Stomach (tissue), 9 donors: Measurements from ENCODE around the gene SPDYC. TPM values are rescaled to one million over a fixed set of nuclear protein-coding genes. Genes with fewer than 3 reads are reported as not detected.

Experiments used
- DNase-seq, 2 donors: peaks; one replicate each; pipeline versions ENCODE4 v3.0.0 to v3.0.0-alpha.2; 2013 to 2019
- H3K27ac ChIP-seq, 5 donors: fragments of 200-600 bp in 4 of 5; sonication (generic) in 4 of 5; one replicate each; pipeline ENCODE4 v1.5.1; 2013 to 2019; ENCODE audit warnings: mild to moderate bottlenecking in 1 of 5, moderate library complexity in 1 of 5
- H3K27me3 ChIP-seq, 3 donors: fragments of 200-600 bp; sonication (generic); one replicate each; pipeline ENCODE4 v1.5.1; 2017 to 2019; ENCODE audit warnings: mixed run types in 1 of 3
- H3K36me3 ChIP-seq, 4 donors: fragments of 200-600 bp; sonication (generic); 1 replicate in 3 of 4; 2 replicates in 1 of 4; pipeline ENCODE4 v1.5.1; 2016 to 2019
- H3K4me1 ChIP-seq, 4 donors: fragments of 200-600 bp; sonication (generic); one replicate each; pipeline ENCODE4 v1.5.1; 2016 to 2019
- H3K4me3 ChIP-seq, 4 donors: fragments of 200-600 bp; sonication (generic) in 3 of 4; one replicate each; pipeline ENCODE4 v1.5.1; 2016 to 2019; ENCODE audit warnings: mild to moderate bottlenecking in 1 of 4
- H3K9me3 ChIP-seq, 4 donors: fragments of 200-600 bp; sonication (generic); one replicate each; pipeline ENCODE4 v1.5.1; 2016 to 2019
- EP300 ChIP-seq: sonication (generic); formaldehyde crosslinking; IDR thresholded peaks from one replicate; pipeline ENCODE4 v1.6.1; 2017; ENCODE audit warnings: antibody characterized with exemption
- POLR2A ChIP-seq, 4 donors: fragments of 450-650 bp; IDR thresholded peaks; one replicate each; pipeline ENCODE4 v1.6.1; 2016; ENCODE audit warnings: antibody characterized with exemption in 4 of 4, control low read depth in 2 of 4, mild to moderate bottlenecking in 1 of 4, moderate library complexity in 1 of 4
- POLR2AphosphoS5 ChIP-seq, 3 donors: sonication (generic); formaldehyde crosslinking; IDR thresholded peaks; one replicate each; pipeline ENCODE4 v1.6.1; 2016; ENCODE audit warnings: antibody characterized with exemption in 3 of 3
- WGBS, 5 donors: extraction: QIAGEN DNeasy Blood & Tissue Kit in 3 of 5; methylation state at CpG; one replicate each; pipeline versions ENCODE4 v1.1.5 to v1.1.7; 2013 to 2018; 5-methylcytosine and 5-hydroxymethylcytosine counted together
- intact Hi-C: fragments of 100-400 bp; cut with DNase I; formaldehyde crosslinking; loops from one replicate; pipeline ENCODE4 v1.15.1; 2023; ENCODE audit warnings: low total_unique reads
- polyA plus RNA-seq, 3 donors: library from polyadenylated mRNA; stranded (reverse); fragments of 200-250 nt; gene quantifications; one replicate each; pipeline ENCODE4 v1.2.3, GENCODE V29; 2013
- total RNA-seq, 5 donors: library from RNA; depleted of rRNA; stranded (reverse); fragments of >200 nt; gene quantifications; one replicate each; pipeline versions ENCODE4 v1.1.0 to v1.2.3, GENCODE V29; 2014 to 2016
- TF ChIP-seq, protein P1 (sequence below), 7 experiments: fragments of 450-650 bp in 4 of 7; fragments of 200-600 bp in 3 of 7; sonication (generic) in 3 of 7; IDR thresholded peaks; one replicate each; pipeline ENCODE4 v1.5.1; 2016 to 2019; ENCODE audit warnings: antibody characterized with exemption in 7 of 7, control low read depth in 2 of 7, mild to moderate bottlenecking in 1 of 7
- donor health status: healthy with polysubstance abuse.
- donor health status: Bipolar disorder and iron deficiency.
- donor health status: healthy.

Gene SPDYC
- total and polyA plus RNA-seq, 8 donors: not detected

DNA sequence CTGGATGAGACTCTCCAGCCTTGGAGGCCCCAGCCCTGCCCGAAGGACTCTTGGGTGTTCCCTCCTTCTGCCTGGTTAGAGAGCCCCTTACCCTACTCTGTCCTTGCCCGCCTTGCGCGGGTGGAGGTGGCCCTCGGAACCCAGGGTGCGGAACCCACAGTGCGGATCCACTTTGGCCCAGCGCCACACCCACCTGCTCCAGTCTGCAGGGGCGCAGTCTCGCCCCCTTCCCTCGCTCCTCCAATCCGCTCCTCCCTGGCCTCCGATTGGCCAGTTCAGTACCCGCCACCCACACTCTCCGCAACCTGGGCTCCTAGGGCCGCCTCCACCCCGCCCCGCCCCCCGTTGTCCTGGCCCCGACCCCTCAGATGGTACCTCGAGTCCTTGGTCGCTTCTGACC lies 14.1 kb downstream of the SPDYC start:
- intact Hi-C loops: no loop called here
- no peaks in the 10 kb centered on the region for H3K9me3 ChIP-seq
- H3K27me3 ChIP-seq: no peaks in the 10 kb centered on the region
- H3K27ac ChIP-seq: peak overlapping the region in 1 of 5 donors; percentile 94
- WGBS, 5 donors: 75 to 83% (median 81%) methylated on average over 22 of the region's 22 CpGs
- H3K4me3 ChIP-seq: peak overlapping the region in 1 of 4 donors; percentile 74
- DNase-seq: peak; percentile 24 to 32
- peaks cover 23 to 63% (median 36%) of the 10 kb centered on the region in 4 donors for H3K4me1 ChIP-seq
- TF ChIP-seq EP300 (no peak), POLR2A (IDR thresholded peaks at IDR 0.05) (no peak), POLR2AphosphoS5 (IDR thresholded peaks at IDR 0.05) (no peak)
- TF ChIP-seq, protein P1, sequence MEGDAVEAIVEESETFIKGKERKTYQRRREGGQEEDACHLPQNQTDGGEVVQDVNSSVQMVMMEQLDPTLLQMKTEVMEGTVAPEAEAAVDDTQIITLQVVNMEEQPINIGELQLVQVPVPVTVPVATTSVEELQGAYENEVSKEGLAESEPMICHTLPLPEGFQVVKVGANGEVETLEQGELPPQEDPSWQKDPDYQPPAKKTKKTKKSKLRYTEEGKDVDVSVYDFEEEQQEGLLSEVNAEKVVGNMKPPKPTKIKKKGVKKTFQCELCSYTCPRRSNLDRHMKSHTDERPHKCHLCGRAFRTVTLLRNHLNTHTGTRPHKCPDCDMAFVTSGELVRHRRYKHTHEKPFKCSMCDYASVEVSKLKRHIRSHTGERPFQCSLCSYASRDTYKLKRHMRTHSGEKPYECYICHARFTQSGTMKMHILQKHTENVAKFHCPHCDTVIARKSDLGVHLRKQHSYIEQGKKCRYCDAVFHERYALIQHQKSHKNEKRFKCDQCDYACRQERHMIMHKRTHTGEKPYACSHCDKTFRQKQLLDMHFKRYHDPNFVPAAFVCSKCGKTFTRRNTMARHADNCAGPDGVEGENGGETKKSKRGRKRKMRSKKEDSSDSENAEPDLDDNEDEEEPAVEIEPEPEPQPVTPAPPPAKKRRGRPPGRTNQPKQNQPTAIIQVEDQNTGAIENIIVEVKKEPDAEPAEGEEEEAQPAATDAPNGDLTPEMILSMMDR (IDR thresholded peaks at IDR 0.05): no peak
- H3K36me3 ChIP-seq: peaks cover 31 to 54% (median 50%) of the 10 kb centered on the region in 4 donors

DNA sequence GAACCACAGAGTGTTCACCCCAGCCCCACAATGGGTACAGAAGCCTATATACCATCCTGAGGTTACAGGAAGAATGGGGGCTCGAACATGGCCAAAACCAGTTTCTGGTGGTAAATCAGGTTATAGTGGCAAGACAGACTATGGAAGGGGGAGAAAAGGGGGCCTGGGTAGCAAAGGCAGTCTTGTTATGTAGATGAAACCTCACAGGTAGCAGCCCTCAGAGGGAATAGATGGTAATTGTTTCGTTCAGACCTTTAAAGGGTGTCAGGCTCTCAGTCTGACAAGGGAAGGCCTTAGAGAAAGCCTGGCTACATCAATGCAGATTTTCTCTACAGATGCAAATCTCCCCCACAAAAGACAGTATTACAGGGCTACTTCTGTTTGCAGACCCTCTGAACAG lies 15.1 kb downstream of the SPDYC start:
- intact Hi-C loops: no loop called here
- peaks cover 23 to 56% (median 33%) of the 10 kb centered on the region in 4 donors for H3K4me1 ChIP-seq
- DNase-seq: no peak
- peaks cover 41 to 65% (median 60%) of the 10 kb centered on the region in 4 donors for H3K36me3 ChIP-seq
- H3K9me3 ChIP-seq: no peaks in the 10 kb centered on the region
- 85 to 96% (median 94%) methylated on average over 2 of the region's 2 CpGs for WGBS, 5 donors
- H3K27ac ChIP-seq: no peak overlapping the region
- no peak overlapping the region for H3K4me3 ChIP-seq
- TF ChIP-seq POLR2A (IDR thresholded peaks at IDR 0.05) (no peak), EP300 (no peak), POLR2AphosphoS5 (IDR thresholded peaks at IDR 0.05) (no peak)
- TF ChIP-seq, protein P1 (IDR thresholded peaks at IDR 0.05): no peak
- no peaks in the 10 kb centered on the region for H3K27me3 ChIP-seq

DNA sequence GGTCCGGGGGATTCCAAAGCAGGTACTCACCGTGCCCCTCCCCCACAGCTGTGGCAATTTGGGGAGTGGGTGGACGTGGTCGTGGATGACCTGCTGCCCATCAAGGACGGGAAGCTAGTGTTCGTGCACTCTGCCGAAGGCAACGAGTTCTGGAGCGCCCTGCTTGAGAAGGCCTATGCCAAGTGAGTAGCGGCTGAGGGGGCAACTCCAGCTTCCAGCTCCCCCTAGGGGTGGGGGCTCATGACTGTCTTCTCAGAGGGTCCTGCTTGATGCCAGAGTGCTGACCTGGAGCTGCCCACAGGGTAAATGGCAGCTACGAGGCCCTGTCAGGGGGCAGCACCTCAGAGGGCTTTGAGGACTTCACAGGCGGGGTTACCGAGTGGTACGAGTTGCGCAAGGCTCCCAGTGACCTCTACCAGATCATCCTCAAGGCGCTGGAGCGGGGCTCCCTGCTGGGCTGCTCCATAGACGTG lies 15.9 kb downstream of the SPDYC start:
- Histone ChIP-seq H3K4me3 (no peak overlapping the region), H3K27ac (no peak overlapping the region), H3K4me1 (peaks cover 18 to 48% (median 27%) of the 10 kb centered on the region in 4 donors), H3K36me3 (peaks cover 48 to 72% (median 67%) of the 10 kb centered on the region in 4 donors), H3K27me3 (no peaks in the 10 kb centered on the region), H3K9me3 (no peaks in the 10 kb centered on the region)
- TF ChIP-seq, protein P1 (IDR thresholded peaks at IDR 0.05): no peak
- TF ChIP-seq EP300: no peak
- no peak for TF ChIP-seq POLR2AphosphoS5 (IDR thresholded peaks at IDR 0.05)
- TF ChIP-seq POLR2A (IDR thresholded peaks at IDR 0.05): no peak
- WGBS, 5 donors: 79 to 91% (median 85%) methylated on average over 9 to 18 of the region's 18 CpGs
- DNase-seq: no peak
- intact Hi-C loops: no loop called here

DNA sequence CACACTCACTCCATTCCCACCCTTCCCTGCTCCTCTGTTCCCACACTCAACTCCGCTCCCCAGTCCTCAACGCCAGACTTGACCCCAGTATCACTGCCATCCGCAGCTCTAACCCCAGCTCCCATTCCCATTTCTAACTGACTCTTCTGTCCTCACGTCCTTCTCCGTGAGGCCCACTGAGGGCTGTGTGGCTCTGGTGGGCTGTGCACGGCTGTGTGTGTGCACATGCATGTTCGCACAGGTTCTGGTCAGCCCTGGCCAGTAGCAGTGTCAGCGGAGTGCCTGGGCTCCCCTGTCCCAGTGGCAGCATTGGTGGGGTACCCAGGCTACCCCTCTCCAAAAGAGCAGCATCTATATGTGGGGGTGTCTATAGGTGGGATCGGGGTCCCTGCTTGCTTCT lies 16.7 kb downstream of the SPDYC start:
- no peak for TF ChIP-seq POLR2A (IDR thresholded peaks at IDR 0.05)
- no peak for TF ChIP-seq EP300
- TF ChIP-seq POLR2AphosphoS5 (IDR thresholded peaks at IDR 0.05): no peak
- TF ChIP-seq, protein P1 (IDR thresholded peaks at IDR 0.05): no peak
- intact Hi-C loops: no loop called here
- Histone ChIP-seq H3K27ac (no peak overlapping the region), H3K4me3 (no peak overlapping the region), H3K4me1 (peaks cover 17 to 47% (median 25%) of the 10 kb centered on the region in 4 donors), H3K9me3 (no peaks in the 10 kb centered on the region), H3K36me3 (peaks cover 48 to 80% (median 75%) of the 10 kb centered on the region in 4 donors), H3K27me3 (no peaks in the 10 kb centered on the region)
- no peak for DNase-seq
- 85 to 95% (median 92%) methylated on average over 9 of the region's 9 CpGs for WGBS, 5 donors
